ENCODE data around the gene TLR8.

TLR8 gene

GRCh38 chrX:12951595-12951975 is 45.2 kb downstream of the TLR8 start:
- H3K27me3 ChIP-seq (replicated peaks), result no peaks in the 10 kb centered on the region
- no peak for TF ChIP-seq CTCF (IDR thresholded peaks at IDR 0.05; ENCODE audit: low read depth, low read length, missing control alignments)
- no peak for DNase-seq
- no peaks in the 10 kb centered on the region for H3K36me3 ChIP-seq (replicated peaks)
- H3K27ac ChIP-seq, result no peak overlapping the region
- in situ Hi-C loops (cut with HindIII; ENCODE audit: low pct_ligation_motif_present, low sequenced_read_pairs), result no loop called here
- no peak overlapping the region for H3K4me3 ChIP-seq (ENCODE audit: low read depth, low read length)

GRCh38 chrX:12953420-12953819 is 47.0 kb downstream of the TLR8 start:
- in situ Hi-C loops (cut with HindIII; ENCODE audit: low pct_ligation_motif_present, low sequenced_read_pairs), result no loop called here
- no peak overlapping the region for H3K4me3 ChIP-seq (ENCODE audit: low read depth, low read length)
- no peaks in the 10 kb centered on the region for H3K36me3 ChIP-seq (replicated peaks)
- no peak for TF ChIP-seq CTCF (IDR thresholded peaks at IDR 0.05; ENCODE audit: low read depth, low read length, missing control alignments)
- H3K27ac ChIP-seq, result no peak overlapping the region
- no peak for DNase-seq
- H3K27me3 ChIP-seq (replicated peaks), result no peaks in the 10 kb centered on the region

- Histone ChIP-seq H3K27me3 (replicated peaks) (no peaks in the 10 kb centered on the region), H3K36me3 (replicated peaks) (no peaks in the 10 kb centered on the region), H3K4me3 (ENCODE audit: low read depth, low read length) (no peak overlapping the region), H3K27ac (no peak overlapping the region)
- in situ Hi-C loops (cut with HindIII; ENCODE audit: low pct_ligation_motif_present, low sequenced_read_pairs), result no loop called here
- no peak for TF ChIP-seq CTCF (IDR thresholded peaks at IDR 0.05; ENCODE audit: low read depth, low read length, missing control alignments)
- DNase-seq, result no peak
Observed at GRCh38 chrX:12954376-12954775, 48.0 kb downstream of the TLR8 start.

- DNase-seq, result no peak
- in situ Hi-C loops (cut with HindIII; ENCODE audit: low pct_ligation_motif_present, low sequenced_read_pairs), result no loop called here
- no peaks in the 10 kb centered on the region for H3K27me3 ChIP-seq (replicated peaks)
- no peaks in the 10 kb centered on the region for H3K36me3 ChIP-seq (replicated peaks)
- H3K4me3 ChIP-seq (ENCODE audit: low read depth, low read length), result no peak overlapping the region
- no peak overlapping the region for H3K27ac ChIP-seq
- no peak for TF ChIP-seq CTCF (IDR thresholded peaks at IDR 0.05; ENCODE audit: low read depth, low read length, missing control alignments)
Observed at GRCh38 chrX:12954981-12955380, 48.6 kb downstream of the TLR8 start.

- TF ChIP-seq CTCF (IDR thresholded peaks at IDR 0.05; ENCODE audit: low read depth, low read length, missing control alignments), result no peak
- no peaks in the 10 kb centered on the region for H3K36me3 ChIP-seq (replicated peaks)
- H3K4me3 ChIP-seq (ENCODE audit: low read depth, low read length), result no peak overlapping the region
- peak overlapping the region; percentile 96 for H3K27ac ChIP-seq
- in situ Hi-C loops (cut with HindIII; ENCODE audit: low pct_ligation_motif_present, low sequenced_read_pairs), result no loop called here
- DNase-seq, result peak; percentile 73
- H3K27me3 ChIP-seq (replicated peaks), result no peaks in the 10 kb centered on the region
Observed at GRCh38 chrX:12955882-12956703, 49.7 kb downstream of the TLR8 start.
